ENCODE measurements around the gene ENOX1.

- TF ChIP-seq BCL3 (IDR thresholded peaks at IDR 0.05) (no peak), CTCF (IDR thresholded peaks at IDR 0.05) (no peak), POLR2A (IDR thresholded peaks at IDR 0.05; ENCODE audit: low read length) (no peak), CEBPB (IDR thresholded peaks at IDR 0.05) (no peak), SMC3 (IDR thresholded peaks at IDR 0.05) (no peak), EHMT2 (IDR thresholded peaks at IDR 0.05; ENCODE audit: low read depth) (no peak), RNF2 (IDR thresholded peaks at IDR 0.05; ENCODE audit: borderline replicate concordance, low read depth) (no peak)
Observed at GRCh38 chr13:43391036-43391435, 395.7 kb downstream of the ENOX1 start.
